Diencephalon (tissue), 1 donor: ENCODE data around the gene METTL3. TPM values are rescaled to one million over a fixed set of nuclear protein-coding genes. Genes with fewer than 3 reads are reported as not detected.

Source experiments
- total RNA-seq: library from RNA; depleted of rRNA; stranded (reverse); fragments of >200 nt; gene quantifications from one replicate; pipeline ENCODE4 v1.2.3, GENCODE V29; 2014

Gene METTL3
- 71.3 TPM for total RNA-seq

DNA sequence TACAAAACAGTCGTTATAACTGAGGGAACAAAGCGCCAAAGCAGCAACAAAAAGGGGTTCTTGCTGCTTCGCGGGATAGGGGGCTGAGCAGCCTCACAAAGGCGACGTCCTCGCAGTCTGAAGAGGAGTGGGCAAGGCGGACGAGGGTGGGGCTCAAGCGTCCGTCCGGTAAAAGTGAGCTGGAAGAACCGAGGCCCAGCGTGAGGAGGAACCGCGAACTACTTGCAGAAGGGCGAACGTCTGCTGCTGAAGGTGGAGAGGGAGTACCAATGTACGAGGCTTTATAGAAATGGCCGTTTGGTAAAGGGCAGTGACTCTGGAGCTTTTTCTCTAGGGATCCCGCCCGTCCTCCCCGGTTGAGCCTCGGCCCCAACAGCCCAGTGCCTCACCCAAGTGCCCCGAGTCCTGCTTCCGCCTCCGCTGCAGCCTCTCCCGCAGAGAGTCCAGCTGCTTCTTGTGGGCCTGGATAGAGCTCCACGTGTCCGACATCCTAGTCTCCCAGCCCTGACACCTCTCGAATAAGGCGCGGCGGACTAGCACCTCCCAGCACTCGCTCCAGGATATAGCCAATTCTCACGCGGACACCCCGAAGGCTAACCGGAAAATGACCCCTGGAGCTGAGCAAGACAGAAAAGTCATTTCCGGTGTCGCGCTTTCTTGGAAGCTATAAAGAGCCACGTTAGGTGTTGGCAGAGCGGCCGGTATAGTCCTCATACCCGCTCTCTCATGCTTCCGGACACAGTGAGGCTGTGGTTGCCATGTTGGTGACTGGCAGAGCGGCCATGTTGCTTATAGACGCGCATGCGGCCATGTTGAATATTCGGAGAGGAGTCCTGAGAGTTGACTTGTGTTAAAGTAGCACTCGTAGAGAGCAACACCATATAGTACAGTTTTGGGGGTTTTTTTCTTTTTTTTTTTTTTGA is at the start of gene METTL3:
Gene METTL3, minus strand, starts transcription at position 606 of the 923 bp plus-strand sequence. Its CDS starts 117 bp downstream, at position 489.

GRCh38 chr14:21525962-21526671 is 15.0 kb upstream of the METTL3 start, which contains the start of gene SALL2:
Gene SALL2, minus strand, starts transcription at chr14:21526346. Its CDS starts 219 bp downstream, at chr14:21526127.

GRCh38 chr14:21476925-21477681 is 34.0 kb downstream of the METTL3 start, which contains the start of the genes RAB2B and TOX4:
Gene RAB2B, minus strand, starts transcription at chr14:21476959. Its CDS starts 87 bp downstream, at chr14:21476872.
Gene TOX4, plus strand, starts transcription at chr14:21477195. Its CDS starts 84 bp downstream, at chr14:21477279.

GRCh38 chr14:21455912-21456667 is 55.0 kb downstream of the METTL3 start, which contains the start of gene CHD8:
Gene CHD8, minus strand, starts transcription at chr14:21456123. Its CDS starts 24,480 bp downstream, at chr14:21431643.

Other genes starting within 250 kb of the METTL3 start
- gene HNRNPC, start 241.9 kb downstream of the METTL3 start, total RNA-seq: 559 TPM
- gene RPGRIP1, start 231.3 kb downstream of the METTL3 start, total RNA-seq: 0.69 TPM
- 85.6 TPM for gene SUPT16H, start 127.3 kb downstream of the METTL3 start, total RNA-seq
- gene CHD8, start 55.2 kb downstream of the METTL3 start, total RNA-seq: 81.7 TPM
- gene RAB2B, start 34.4 kb downstream of the METTL3 start, total RNA-seq: 43.8 TPM
- gene TOX4, start 34.1 kb downstream of the METTL3 start, total RNA-seq: 38.1 TPM
- gene SALL2, start 15.0 kb upstream of the METTL3 start, total RNA-seq: 30.4 TPM
- not detected for gene OR10G3, start 68.7 kb upstream of the METTL3 start, total RNA-seq
- gene OR10G2, start 123.6 kb upstream of the METTL3 start, total RNA-seq: not detected
- not detected for gene OR4E2, start 142.5 kb upstream of the METTL3 start, total RNA-seq
- not detected for gene OR4E1, start 162.5 kb upstream of the METTL3 start, total RNA-seq